HCT116 (cell line): ENCODE data around the gene BMP7. TPM values are rescaled to one million over a fixed set of nuclear protein-coding genes. Genes with fewer than 3 reads are reported as not detected.

Experiments used
- ATAC-seq: fragments of 200-7000 bp; cut with Tn5 transposase; 2 replicates; pipeline ENCODE4 v1.9.1; 2020; ENCODE audit warnings: mild to moderate bottlenecking, moderate library complexity
- BruUV-seq: library from RNA; stranded (reverse); fragments of 400-500 nt; replicated peaks from 2 replicates; lab custom pipeline; 2021; lab: Mats Ljungman, UMichigan
- CTCF ChIA-PET: fragments of 300-600 bp; sonication (Branson Sonifier 250); formaldehyde crosslinking; loops from one replicate; lab custom pipeline; 2021; ENCODE audit warnings: antibody characterized with exemption; lab: Charles Lee
- POLR2A ChIA-PET: fragments of 300-600, 350-600 bp; sonication (Branson Sonifier 250); formaldehyde crosslinking; loops from one replicate; lab custom pipeline; 2021; ENCODE audit warnings: antibody characterized with exemption; lab: Charles Lee
- RAD21 ChIA-PET, 2 experiments: fragments of 300-600 bp; sonication (Branson Sonifier 250); formaldehyde crosslinking; loops; one replicate each; lab custom pipeline; 2023; ENCODE audit warnings: low total read pairs in 2 of 2; ENCODE audit not compliant: uncharacterized antibody in 2 of 2, unreplicated experiment in 2 of 2, low non-redundant PET in 1 of 2; lab: Charles Lee
- DNase-seq: peaks from one replicate; pipeline ENCODE4 v3.0.0-alpha.2; 2010; ENCODE audit warnings: low read depth, low spot score
- H2AFZ ChIP-seq: fragments of 200-600 bp; shearing (Covaris generic), sonication (generic); 2 replicates; pipeline ENCODE4 v1.6.1; 2017; ENCODE audit warnings: low read depth, mixed run types, mixed read lengths, antibody characterized with exemption, low read length; ENCODE audit not compliant: poor library complexity, severe bottlenecking
- H3K27ac ChIP-seq: 2 replicates; pipeline ENCODE4 v1.5.1; 2012; ENCODE audit warnings: low read depth, low read length
- H3K27me3 ChIP-seq: fragments of 200-600 bp; sonication (generic); 2 replicates; pipeline ENCODE4 v1.6.1; 2016; ENCODE audit warnings: mixed run types, low read length, mixed read lengths; ENCODE audit not compliant: insufficient read depth
- H3K36me3 ChIP-seq, 2 experiments: fragments of 200-500 bp in 1 of 2; fragments of 200-600 bp in 1 of 2; sonication (Bioruptor generic) in 1 of 2; sonication (generic) in 1 of 2; 2 replicates each; pipeline versions ENCODE4 v1.5.1 to v1.6.1; 2014 to 2016; ENCODE audit warnings: low read length in 2 of 2, inconsistent platforms in 1 of 2, mixed read lengths in 1 of 2, mixed run types in 1 of 2; ENCODE audit not compliant: insufficient read depth in 2 of 2, control insufficient read depth in 1 of 2
- H3K4me1 ChIP-seq, 2 experiments: fragments of 200-600 bp in 1 of 2; sonication (generic) in 1 of 2; 2 replicates each; pipeline versions ENCODE4 v1.5.1 to v1.6.1; 2012 to 2017; ENCODE audit warnings: low read length in 2 of 2, inconsistent platforms in 1 of 2, mild to moderate bottlenecking in 1 of 2, mixed read lengths in 1 of 2, mixed run types in 1 of 2, moderate library complexity in 1 of 2; ENCODE audit not compliant: insufficient read depth in 2 of 2, control insufficient read depth in 1 of 2
- H3K4me2 ChIP-seq: fragments of 200-600 bp; sonication (generic); 2 replicates; pipeline ENCODE4 v1.6.1; 2017; ENCODE audit warnings: mixed run types, low read length, mixed read lengths
- H3K4me3 ChIP-seq, 2 experiments: fragments of 200-600 bp in 1 of 2; sonication (generic) in 1 of 2; replicated peaks in 1 of 2; 2 replicates each; pipeline ENCODE4 v1.5.1; 2011 to 2016; ENCODE audit warnings: low read length in 2 of 2, control low read depth in 1 of 2, low read depth in 1 of 2, mild to moderate bottlenecking in 1 of 2, mixed read lengths in 1 of 2, mixed run types in 1 of 2
- H3K79me2 ChIP-seq: fragments of 200-600 bp; sonication (generic); 2 replicates; pipeline ENCODE4 v1.6.1; 2017; ENCODE audit warnings: mild to moderate bottlenecking, mixed run types, low read length, moderate library complexity, mixed read lengths; ENCODE audit not compliant: insufficient read depth
- H3K9ac ChIP-seq: fragments of 200-600 bp; sonication (generic); 2 replicates; pipeline ENCODE4 v1.6.1; 2016; ENCODE audit warnings: low read length, mixed read lengths
- H3K9me2 ChIP-seq: fragments of 200-600 bp; sonication (generic), shearing (Covaris generic); 2 replicates; pipeline ENCODE4 v1.6.1; 2017; ENCODE audit warnings: mixed run types, mild to moderate bottlenecking, moderate library complexity; ENCODE audit not compliant: insufficient read depth
- H3K9me3 ChIP-seq, 2 experiments: fragments of 200-500 bp in 1 of 2; fragments of 200-600 bp in 1 of 2; sonication (Bioruptor generic) in 1 of 2; sonication (generic) in 1 of 2; 2 replicates each; pipeline ENCODE4 v1.6.1; 2014 to 2017; ENCODE audit warnings: low read length in 2 of 2, mixed read lengths in 2 of 2, inconsistent platforms in 1 of 2, low read depth in 1 of 2, mild to moderate bottlenecking in 1 of 2, mixed run types in 1 of 2, moderate library complexity in 1 of 2; ENCODE audit not compliant: control insufficient read depth in 1 of 2, insufficient read depth in 1 of 2
- H4K20me1 ChIP-seq: fragments of 200-600 bp; sonication (generic), shearing (Covaris generic); 2 replicates; pipeline ENCODE4 v1.6.1; 2017; ENCODE audit warnings: mixed run types, mild to moderate bottlenecking, moderate library complexity; ENCODE audit not compliant: insufficient read depth
- ATF3 ChIP-seq: IDR thresholded peaks from 2 replicates; pipeline ENCODE4 v1.6.1; 2012
- CBX3 ChIP-seq: IDR thresholded peaks from 2 replicates; pipeline ENCODE4 v1.6.1; 2012; ENCODE audit warnings: low read depth
- CEBPB ChIP-seq: IDR thresholded peaks from 2 replicates; pipeline ENCODE4 v1.6.1; 2012; ENCODE audit warnings: low read depth
- EGR1 ChIP-seq: IDR thresholded peaks from 2 replicates; pipeline ENCODE4 v1.6.1; 2012; ENCODE audit warnings: low read depth
- ELF1 ChIP-seq: IDR thresholded peaks from 2 replicates; pipeline ENCODE4 v1.6.1; 2012; ENCODE audit warnings: low read depth, borderline replicate concordance
- EZH2 ChIP-seq: fragments of 200-600 bp; sonication (generic); IDR thresholded peaks from 2 replicates; pipeline ENCODE4 v1.6.1; 2017; ENCODE audit warnings: antibody characterized with exemption, mixed run types
- EZH2phosphoT487 ChIP-seq: fragments of 200-600 bp; IDR thresholded peaks from 2 replicates; pipeline ENCODE4 v1.6.1; 2018; ENCODE audit warnings: antibody characterized with exemption, borderline replicate concordance
- JUND ChIP-seq: IDR thresholded peaks from 2 replicates; pipeline ENCODE4 v1.6.1; 2012
- SIN3A ChIP-seq: IDR thresholded peaks from 2 replicates; pipeline ENCODE4 v1.6.1; 2012; ENCODE audit warnings: low read depth
- SRF ChIP-seq: IDR thresholded peaks from 2 replicates; pipeline ENCODE4 v1.6.1; 2012; ENCODE audit warnings: low read depth
- TCF7L2 ChIP-seq: IDR thresholded peaks from 2 replicates; pipeline ENCODE4 v1.7.0; 2011; ENCODE audit warnings: borderline replicate concordance, inconsistent platforms; ENCODE audit not compliant: insufficient read depth, insufficient read length; ENCODE audit errors: extremely low read depth
- YY1 ChIP-seq: IDR thresholded peaks from 2 replicates; pipeline ENCODE4 v1.6.1; 2011; ENCODE audit warnings: low read length, low read depth, moderate library complexity, mild to moderate bottlenecking; ENCODE audit not compliant: insufficient replicate concordance; ENCODE audit errors: extremely low read depth
- ZFX ChIP-seq: fragments of 450-650 bp; IDR thresholded peaks from 2 replicates; pipeline ENCODE4 v1.6.1; 2017
- ZNF274 ChIP-seq: fragments of 200-500 bp; sonication (Bioruptor generic); IDR thresholded peaks from 2 replicates; pipeline ENCODE4 v1.6.1; 2014; ENCODE audit warnings: mild to moderate bottlenecking, low read depth, low read length, inconsistent platforms
- intact Hi-C: fragments of 100-400 bp; cut with micrococcal nuclease; formaldehyde crosslinking; loops from 2 replicates; pipeline ENCODE4 v1.10.0; 2022
- total RNA-seq: library from RNA; stranded (reverse); gene quantifications from one replicate; pipeline ENCODE4 v1.2.1, GENCODE V29; 2021; ENCODE audit not compliant: unreplicated experiment
- TF ChIP-seq, protein P1 (sequence below): IDR thresholded peaks from 2 replicates; pipeline ENCODE4 v1.6.1; 2012; ENCODE audit warnings: low read depth
- TF ChIP-seq, protein P2 (sequence below): IDR thresholded peaks from 2 replicates; pipeline ENCODE4 v1.6.1; 2012

Gene BMP7
- total RNA-seq, 1 experiment from 2014 or later = 7.0 TPM

- no peak for TF ChIP-seq ZNF274
- TF ChIP-seq SIN3A = no peak
- TF ChIP-seq ELF1 = no peak
- no peak for TF ChIP-seq CBX3
- TF ChIP-seq, all 23 proteins: peak for 0
Observed at GRCh38 chr20:57145089-57145631, 121.3 kb downstream of the BMP7 start (continued).

DNA sequence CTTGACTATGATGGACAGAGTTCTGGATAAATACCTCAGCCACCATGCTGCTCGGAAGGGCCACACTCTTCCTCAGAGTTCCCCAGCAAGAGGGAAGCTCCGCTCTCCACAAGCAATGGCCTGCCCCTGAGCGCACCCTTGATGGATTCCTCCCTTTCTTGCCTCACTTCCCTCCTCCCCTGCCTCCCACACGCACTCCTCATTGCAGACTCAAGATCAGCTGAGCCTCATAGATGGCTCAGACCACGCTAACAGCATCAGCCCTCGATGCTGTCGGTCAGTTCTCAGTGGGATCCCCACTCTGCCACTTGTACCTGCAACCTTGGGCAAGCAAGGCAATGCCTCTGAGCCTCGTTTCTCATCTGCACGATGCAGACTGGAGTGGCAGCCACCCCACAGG is 123.3 kb downstream of the BMP7 start:
- no peak overlapping the region for H2AFZ ChIP-seq
- H3K27ac ChIP-seq = no peak overlapping the region
- H3K9me2 ChIP-seq = no peaks in the 10 kb centered on the region
- no peak overlapping the region for H3K4me2 ChIP-seq
- H3K9me3 ChIP-seq = no peaks in the 10 kb centered on the region
- ATAC-seq (no peak), DNase-seq (no peak)
- ChIA-PET RAD21 (no interaction called here), POLR2A (no interaction called here), CTCF (no interaction called here)
- no peak overlapping the region for H3K4me3 ChIP-seq
- H3K36me3 ChIP-seq = no peaks in the 10 kb centered on the region
- no peaks in the 10 kb centered on the region for H4K20me1 ChIP-seq
- no peaks in the 10 kb centered on the region for H3K4me1 ChIP-seq
- H3K27me3 ChIP-seq = peaks cover 36% of the 10 kb centered on the region
- intact Hi-C loops = no loop called here
- no peaks in the 10 kb centered on the region for H3K79me2 ChIP-seq
- H3K9ac ChIP-seq = no peak overlapping the region
- TF ChIP-seq EZH2phosphoT487 (no peak), CEBPB (no peak), SIN3A (no peak), ELF1 (no peak), ATF3 (no peak), TCF7L2 (no peak), EGR1 (no peak), JUND (no peak), ZFX (no peak), EZH2 (no peak), SRF (no peak), ZNF274 (no peak), YY1 (no peak)
- TF ChIP-seq, protein P1, sequence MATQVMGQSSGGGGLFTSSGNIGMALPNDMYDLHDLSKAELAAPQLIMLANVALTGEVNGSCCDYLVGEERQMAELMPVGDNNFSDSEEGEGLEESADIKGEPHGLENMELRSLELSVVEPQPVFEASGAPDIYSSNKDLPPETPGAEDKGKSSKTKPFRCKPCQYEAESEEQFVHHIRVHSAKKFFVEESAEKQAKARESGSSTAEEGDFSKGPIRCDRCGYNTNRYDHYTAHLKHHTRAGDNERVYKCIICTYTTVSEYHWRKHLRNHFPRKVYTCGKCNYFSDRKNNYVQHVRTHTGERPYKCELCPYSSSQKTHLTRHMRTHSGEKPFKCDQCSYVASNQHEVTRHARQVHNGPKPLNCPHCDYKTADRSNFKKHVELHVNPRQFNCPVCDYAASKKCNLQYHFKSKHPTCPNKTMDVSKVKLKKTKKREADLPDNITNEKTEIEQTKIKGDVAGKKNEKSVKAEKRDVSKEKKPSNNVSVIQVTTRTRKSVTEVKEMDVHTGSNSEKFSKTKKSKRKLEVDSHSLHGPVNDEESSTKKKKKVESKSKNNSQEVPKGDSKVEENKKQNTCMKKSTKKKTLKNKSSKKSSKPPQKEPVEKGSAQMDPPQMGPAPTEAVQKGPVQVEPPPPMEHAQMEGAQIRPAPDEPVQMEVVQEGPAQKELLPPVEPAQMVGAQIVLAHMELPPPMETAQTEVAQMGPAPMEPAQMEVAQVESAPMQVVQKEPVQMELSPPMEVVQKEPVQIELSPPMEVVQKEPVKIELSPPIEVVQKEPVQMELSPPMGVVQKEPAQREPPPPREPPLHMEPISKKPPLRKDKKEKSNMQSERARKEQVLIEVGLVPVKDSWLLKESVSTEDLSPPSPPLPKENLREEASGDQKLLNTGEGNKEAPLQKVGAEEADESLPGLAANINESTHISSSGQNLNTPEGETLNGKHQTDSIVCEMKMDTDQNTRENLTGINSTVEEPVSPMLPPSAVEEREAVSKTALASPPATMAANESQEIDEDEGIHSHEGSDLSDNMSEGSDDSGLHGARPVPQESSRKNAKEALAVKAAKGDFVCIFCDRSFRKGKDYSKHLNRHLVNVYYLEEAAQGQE = no peak
- TF ChIP-seq, protein P2, sequence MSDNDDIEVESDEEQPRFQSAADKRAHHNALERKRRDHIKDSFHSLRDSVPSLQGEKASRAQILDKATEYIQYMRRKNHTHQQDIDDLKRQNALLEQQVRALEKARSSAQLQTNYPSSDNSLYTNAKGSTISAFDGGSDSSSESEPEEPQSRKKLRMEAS = no peak
- BruUV-seq = no TSS peak
